C1 segment of cervical spinal cord (tissue), 14 donors: Measurements from ENCODE around the gene RAPGEF5.

Experiments used
- DNase-seq, 14 donors: peaks; one replicate each; lab custom pipeline; 2025; lab: John Stamatoyannopoulos, UW

Gene RAPGEF5

DNA sequence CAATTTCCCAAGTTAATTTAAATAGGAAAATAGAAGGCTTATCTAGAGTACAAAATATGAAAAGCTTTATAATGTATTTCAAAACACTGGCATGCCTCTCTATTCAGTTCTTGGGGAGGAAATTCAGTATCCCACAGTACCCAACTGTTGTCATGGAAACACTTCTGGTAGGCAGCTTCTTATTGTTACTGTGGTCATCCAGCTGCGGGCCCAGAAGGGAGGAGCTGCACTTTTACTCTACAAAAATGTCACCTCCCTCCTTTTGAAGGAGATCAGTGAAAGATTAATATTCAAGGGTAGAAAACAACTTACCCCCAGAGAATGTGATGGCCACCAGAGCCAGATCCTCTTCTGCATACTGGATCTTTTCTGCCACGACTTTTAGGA, 202.8 kb downstream of the RAPGEF5 start:
- no peak for DNase-seq

- no peak for DNase-seq
Measured at GRCh38 chr7:22153432-22154142, 203.4 kb downstream of the RAPGEF5 start.

DNA sequence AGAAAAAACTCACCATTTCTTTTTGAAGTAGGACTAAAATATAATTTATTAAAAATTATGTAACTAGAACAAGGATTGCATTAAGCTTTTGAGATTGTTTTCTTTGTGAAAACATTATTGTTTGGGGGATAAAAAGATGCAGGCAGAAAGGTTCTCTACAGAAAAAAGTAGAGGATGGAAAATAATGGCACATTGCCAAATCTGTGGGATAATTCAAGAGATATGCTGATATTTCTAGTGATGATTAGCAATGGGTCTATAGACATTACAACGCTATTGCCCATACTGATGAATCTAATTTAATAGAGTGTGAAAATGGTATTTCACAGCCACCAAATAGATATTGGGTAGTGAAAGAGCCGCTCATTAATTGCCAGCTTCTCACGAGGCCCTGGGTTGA, 204.3 kb downstream of the RAPGEF5 start:
- no peak for DNase-seq

GRCh38 chr7:22151901-22152300, 205.1 kb downstream of the RAPGEF5 start:
- DNase-seq = no peak

GRCh38 chr7:22150221-22150620, 206.7 kb downstream of the RAPGEF5 start:
- DNase-seq = no peak

- DNase-seq = no peak
Measured at GRCh38 chr7:22147868-22148267, 209.1 kb downstream of the RAPGEF5 start.

GRCh38 chr7:22146961-22147512, 209.9 kb downstream of the RAPGEF5 start:
- DNase-seq = no peak

DNA sequence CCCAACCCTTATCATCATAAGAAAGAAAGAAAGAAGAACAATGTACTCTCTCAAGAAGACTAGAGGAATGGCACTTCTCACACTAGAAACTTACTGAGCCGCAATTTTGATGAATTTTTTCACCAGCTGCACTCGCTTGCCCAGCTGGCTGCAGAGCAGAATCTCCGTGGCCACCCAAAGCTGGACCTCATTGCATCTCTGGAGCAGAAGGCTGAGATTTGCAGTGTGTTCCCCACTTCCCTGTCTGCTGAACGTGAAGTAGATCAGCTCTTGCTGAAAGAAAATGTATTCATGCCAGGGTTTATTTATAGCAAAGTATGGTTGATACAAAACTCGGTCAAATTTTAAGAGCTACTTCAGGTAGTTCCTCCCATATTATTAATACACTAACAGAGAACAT, 212.0 kb downstream of the RAPGEF5 start:
- no peak for DNase-seq

- DNase-seq = no peak
Measured at GRCh38 chr7:22143491-22143890, 213.5 kb downstream of the RAPGEF5 start.

GRCh38 chr7:22142572-22142971, 214.4 kb downstream of the RAPGEF5 start:
- DNase-seq = no peak

- no peak for DNase-seq
Measured at GRCh38 chr7:22141355-22141754, 215.6 kb downstream of the RAPGEF5 start.

- no peak for DNase-seq
Measured at GRCh38 chr7:22140578-22140977, 216.4 kb downstream of the RAPGEF5 start.

- DNase-seq = no peak
Measured at GRCh38 chr7:22138886-22139285, 218.1 kb downstream of the RAPGEF5 start.

DNA sequence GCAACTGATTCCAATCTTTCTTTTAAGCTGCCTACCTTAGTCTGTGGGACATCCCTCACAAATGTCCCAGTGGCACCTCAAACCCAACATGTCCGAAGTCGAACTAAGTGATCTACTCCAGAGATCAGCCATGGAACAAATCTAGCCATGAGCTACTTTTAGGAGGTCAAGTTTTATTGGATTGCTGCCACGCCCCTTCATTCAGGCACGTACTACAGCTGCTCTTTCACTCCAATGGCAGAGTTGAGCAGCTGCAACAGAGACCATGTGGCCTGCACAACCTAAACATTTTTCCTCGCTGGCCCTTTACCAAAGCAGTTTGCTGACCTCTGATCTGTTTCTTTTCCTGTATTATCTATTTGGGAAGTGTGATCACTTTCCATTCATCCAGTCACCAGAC, 218.8 kb downstream of the RAPGEF5 start:
- DNase-seq = no peak

- no peak for DNase-seq
Measured at GRCh38 chr7:22137466-22137865, 219.5 kb downstream of the RAPGEF5 start.

DNA sequence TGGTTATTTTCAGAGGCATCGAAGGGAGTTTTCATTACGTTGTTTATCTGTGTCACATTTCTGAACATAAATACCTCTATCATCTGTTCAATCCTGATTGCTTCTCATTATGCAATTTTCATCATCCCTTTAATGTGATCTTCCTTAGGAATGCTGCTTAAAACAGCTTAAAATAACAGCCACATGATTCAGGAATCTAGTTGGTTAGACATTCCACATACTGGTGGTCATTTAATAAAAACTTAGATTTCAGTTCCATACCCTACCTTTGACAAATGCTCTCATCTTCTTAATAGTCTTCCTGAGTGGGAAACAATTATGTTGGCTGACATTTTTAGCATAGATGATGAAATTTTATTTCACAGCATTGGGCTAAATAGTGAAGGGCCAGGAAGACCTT, 219.9 kb downstream of the RAPGEF5 start:
- no peak for DNase-seq

DNA sequence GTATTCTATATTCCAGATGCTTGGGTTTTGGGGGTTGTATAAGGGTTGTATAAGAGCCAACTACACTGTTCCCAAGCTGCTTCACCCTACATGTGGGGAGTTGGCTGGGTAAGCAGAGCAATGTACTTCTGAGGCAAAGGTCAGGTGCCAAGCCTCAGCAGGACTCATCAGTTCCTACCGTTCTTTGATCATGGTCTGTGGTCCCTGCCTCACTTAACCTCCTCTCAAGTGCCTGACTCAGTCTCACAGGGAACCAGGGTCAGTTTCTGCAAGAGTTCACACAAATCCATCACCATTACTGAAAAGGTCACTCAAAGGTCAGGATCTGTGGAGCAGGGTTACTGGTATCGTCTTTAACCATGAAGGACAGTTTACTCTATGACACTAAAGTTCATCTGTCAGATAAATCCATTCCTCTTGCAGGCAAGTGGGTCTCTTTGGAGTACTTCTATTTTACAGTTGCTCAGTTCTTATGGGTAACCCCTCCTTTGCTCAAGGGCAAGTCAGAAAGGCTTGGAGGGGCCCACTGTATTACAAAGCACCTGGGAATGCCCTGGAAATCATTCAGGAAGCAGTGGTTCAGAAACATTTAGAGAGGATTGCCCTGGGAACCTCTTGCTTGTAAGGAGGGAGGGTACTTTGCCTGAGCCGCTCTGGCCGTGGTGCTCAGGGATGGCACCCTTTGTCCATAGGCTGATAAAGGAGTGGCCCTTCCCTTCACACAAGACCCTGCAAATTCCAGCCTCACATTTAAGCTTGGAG, 227.0 kb downstream of the RAPGEF5 start:
- no peak for DNase-seq

DNA sequence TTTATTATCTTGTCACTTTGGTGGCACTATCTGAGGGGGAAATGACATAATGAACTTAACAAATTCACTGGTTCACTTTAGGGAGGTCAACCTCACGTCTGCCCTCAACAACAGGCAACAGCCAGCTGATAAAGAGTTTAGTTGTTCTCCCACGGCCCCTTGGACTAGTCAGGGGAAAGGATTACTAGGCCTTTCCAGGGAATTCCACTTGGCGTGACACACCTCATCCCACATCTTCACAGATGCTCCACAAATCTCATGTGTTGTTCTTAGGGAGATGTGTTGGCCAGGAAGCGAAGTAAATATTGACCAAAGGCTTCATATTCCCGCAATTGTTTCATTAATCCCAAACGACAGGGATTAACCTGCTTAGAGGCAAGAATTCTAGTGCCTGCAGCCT, 227.8 kb downstream of the RAPGEF5 start:
- no peak for DNase-seq

- DNase-seq = no peak
Measured at GRCh38 chr7:22128528-22128920, 228.4 kb downstream of the RAPGEF5 start.

DNA sequence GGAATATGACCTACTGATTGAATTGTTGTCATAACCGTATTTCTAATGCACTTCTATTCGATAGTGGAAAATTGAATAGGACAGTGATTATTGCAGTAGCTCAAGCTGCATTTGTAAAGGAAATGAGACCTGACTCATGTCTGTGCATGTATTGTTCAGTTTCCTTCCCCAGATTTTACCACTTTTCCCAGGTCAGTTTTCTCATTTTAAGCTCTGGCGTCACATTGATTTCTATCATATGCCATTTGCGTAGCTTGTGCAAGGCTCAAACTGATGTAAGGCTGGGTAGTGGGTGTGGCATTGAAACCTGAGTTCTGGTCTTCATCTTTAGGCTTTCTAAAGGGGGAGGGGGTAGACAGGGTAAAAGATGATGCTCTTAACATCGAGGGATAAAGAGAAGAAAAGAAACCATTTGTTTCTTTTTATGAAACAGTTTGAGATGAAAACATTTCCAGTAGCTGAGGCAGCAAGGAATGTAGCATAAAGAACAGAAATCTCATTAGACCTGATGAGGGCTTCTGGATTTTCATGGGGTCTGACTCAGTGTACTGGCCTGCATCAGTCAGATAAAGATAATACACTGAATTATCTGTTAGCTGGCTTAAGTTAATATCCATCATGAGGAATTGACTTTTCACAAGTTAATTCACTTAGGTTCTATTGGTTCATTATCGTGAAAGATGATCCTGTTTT, 229.0 kb downstream of the RAPGEF5 start:
- DNase-seq = no peak

GRCh38 chr7:22125436-22125835, 231.5 kb downstream of the RAPGEF5 start:
- no peak for DNase-seq

GRCh38 chr7:22124941-22125340, 232.0 kb downstream of the RAPGEF5 start:
- DNase-seq = no peak
